Heart left ventricle (tissue), 13 donors: Measurements from ENCODE around the gene SMIM14.

Experiments
- CTCF ChIP-seq, 12 donors: fragments of 200-600 bp; sonication (generic) in 4 of 12; IDR thresholded peaks; one replicate each; pipeline versions ENCODE4 v1.5.0 to v1.8.0; 2018 to 2022; ENCODE audit warnings: antibody characterized with exemption in 12 of 12, mild to moderate bottlenecking in 5 of 12
- POLR2A ChIP-seq, 2 donors: fragments of 450-650 bp; IDR thresholded peaks; one replicate each; pipeline ENCODE4 v1.6.1; 2017; ENCODE audit warnings: antibody characterized with exemption in 2 of 2, mild to moderate bottlenecking in 2 of 2, moderate library complexity in 2 of 2
- donor health status: ischemic (EF 13 %, LVEDD 7.1; RV severe dilation, severe dysfunction).
- donor health status: DM: no; HTN: yes; CAD: no.
- donor health status: DM: no; HTN: no; CAD: no.
- donor health status: ischemic (EF 25% LVEDD 6.9; RV normal size, moderate dysfunction).
- donor health status: ischemic (EF 25% LVEDD 5.7; RV mildly dilated, moderate dysfunction).
- donor health status: ischemic (EF 35%, LVEDD 5.7; RV mildly dilated, moderate dysfunction).
- donor health status: nonischemic (EF 11% LVEDD 7.7; RV severe dilation, severe dysfunction).
- donor health status: DM: yes; HTN: yes; CAD: no.
- donor health status: PGD.
- donor health status: ischemic (EF 29% LVEDD 5.4; RV normal size, mild dysfunction).
- donor health status: nonischemic (EF 23%, LVEDD 6.1; RV moderate dilation, normal function).

GRCh38 chr4:39627413-39627812 is 11.3 kb downstream of the SMIM14 start:
- TF ChIP-seq POLR2A (IDR thresholded peaks at IDR 0.05) = no peak
- no peak for TF ChIP-seq CTCF (IDR thresholded peaks at IDR 0.05)
